K562 (cell line): ENCODE results near the gene CFAP58. TPM values are rescaled to one million over a fixed set of nuclear protein-coding genes. Genes with fewer than 3 reads are reported as not detected.

ENCODE experiments used
- ATAC-seq: fragments of 200-7000 bp; cut with Tn5 transposase; 3 replicates; pipeline ENCODE4 v1.9.1; 2020; ENCODE audit warnings: moderate library complexity
- BruUV-seq: library from RNA; stranded (reverse); fragments of 400-500 nt; replicated peaks from 2 replicates; lab custom pipeline; 2021; lab: Mats Ljungman, UMichigan
- CTCF ChIA-PET: fragments of 300-600 bp; formaldehyde crosslinking; extraction: SDS; loops from one replicate; lab custom pipeline; 2021; ENCODE audit warnings: low intra/inter-chr PET ratio; lab: Yijun Ruan, JAX
- POLR2A ChIA-PET: fragments of 300-600, 350-650 bp; sonication (Branson Sonifier 250); formaldehyde crosslinking; extraction: SDS; loops from one replicate; lab custom pipeline; 2021; ENCODE audit warnings: antibody characterized with exemption, inconsistent platforms; lab: Yijun Ruan, JAX
- DNase-seq, 4 experiments: peaks; one replicate each; pipeline versions ENCODE4 v3.0.0 to v3.0.0-alpha.2; 2011 to 2018; ENCODE audit warnings: low spot score in 3 of 4, mixed read lengths in 3 of 4; ENCODE audit errors: extremely low read depth in 1 of 4
- FAIRE-seq: peaks from 2 replicates; lab custom pipeline; 2011; peaks lifted over from hg19 to GRCh38; lab: Jason Lieb, UNC
- H2AFZ ChIP-seq: 2 replicates; pipeline ENCODE4 v1.6.0; 2011; ENCODE audit warnings: low read depth, low read length, control low read depth, inconsistent platforms
- H3K27ac ChIP-seq: fragments of 200-600 bp; 3 replicates; pipeline ENCODE4 v1.8.0; 2011; ENCODE audit warnings: low read depth, mild to moderate bottlenecking, control low read depth, inconsistent platforms, low read length, moderate library complexity, mixed read lengths; ENCODE audit errors: extremely low read depth
- H3K27me3 ChIP-seq, 2 experiments: fragments of 300-600 bp in 1 of 2; 2 replicates in 1 of 2; 3 replicates in 1 of 2; pipeline versions ENCODE4 v1.6.0 to v1.8.0; 2011; ENCODE audit warnings: inconsistent platforms in 2 of 2, low read length in 2 of 2, mild to moderate bottlenecking in 1 of 2, mixed read lengths in 1 of 2, moderate library complexity in 1 of 2; ENCODE audit not compliant: control insufficient read depth in 2 of 2, insufficient read depth in 2 of 2
- H3K36me3 ChIP-seq: fragments of 300-600 bp; 3 replicates; pipeline ENCODE4 v1.8.0; 2011; ENCODE audit warnings: mild to moderate bottlenecking, low read length, inconsistent platforms; ENCODE audit not compliant: control insufficient read depth, insufficient read depth
- H3K4me1 ChIP-seq, 2 experiments: fragments of 200-600 bp in 1 of 2; replicated peaks in 1 of 2; 2 replicates in 1 of 2; 3 replicates in 1 of 2; pipeline versions ENCODE4 v1.5.1 to v1.8.0; 2011; ENCODE audit warnings: inconsistent platforms in 2 of 2, low read length in 2 of 2, mild to moderate bottlenecking in 1 of 2, mixed read lengths in 1 of 2, moderate library complexity in 1 of 2; ENCODE audit not compliant: control insufficient read depth in 2 of 2, insufficient read depth in 2 of 2
- H3K4me2 ChIP-seq: 2 replicates; pipeline ENCODE4 v1.6.1; 2011; ENCODE audit warnings: low read length, control low read depth, inconsistent platforms, mixed read lengths; ENCODE audit not compliant: insufficient read depth
- H3K4me3 ChIP-seq: fragments of 200-600 bp; sonication (generic), shearing (Covaris generic); 2 replicates; pipeline ENCODE4 v1.5.1; 2016; ENCODE audit warnings: control low read depth, inconsistent platforms
- H3K79me2 ChIP-seq: fragments of 200-600 bp; 3 replicates; pipeline ENCODE4 v1.8.0; 2011; ENCODE audit warnings: low read length, inconsistent platforms; ENCODE audit not compliant: control insufficient read depth, insufficient read depth
- H3K9ac ChIP-seq, 2 experiments: 2 replicates each; pipeline versions ENCODE4 v1.6.0 to v1.6.1; 2011; ENCODE audit warnings: low read depth in 2 of 2, low read length in 2 of 2, control low read depth in 1 of 2, inconsistent platforms in 1 of 2, mild to moderate bottlenecking in 1 of 2, mixed read lengths in 1 of 2; ENCODE audit not compliant: insufficient read depth in 1 of 2
- H3K9me1 ChIP-seq: one replicate; pipeline ENCODE4 v1.6.0; 2011; ENCODE audit warnings: inconsistent platforms, mild to moderate bottlenecking, low read length, moderate library complexity; ENCODE audit not compliant: control insufficient read depth, insufficient read depth
- H3K9me3 ChIP-seq: replicated peaks from 2 replicates; pipeline ENCODE4 v1.5.1; 2011; ENCODE audit warnings: low read depth, low read length, inconsistent platforms; ENCODE audit not compliant: control insufficient read depth, insufficient read depth
- H4K20me1 ChIP-seq: replicated peaks from 2 replicates; pipeline ENCODE4 v1.6.1; 2011; ENCODE audit warnings: low read length, inconsistent platforms, mixed read lengths; ENCODE audit not compliant: control insufficient read depth, insufficient read depth
- CREBBP ChIP-seq: IDR thresholded peaks from one replicate; pipeline ENCODE4 v1.6.1; 2012; ENCODE audit warnings: low read depth, mild to moderate bottlenecking, control low read depth, inconsistent platforms, low read length
- HNRNPK ChIP-seq: fragments of 200-400 bp; formaldehyde crosslinking; IDR thresholded peaks from one replicate; pipeline ENCODE4 v1.6.1; 2018; ENCODE audit warnings: mild to moderate bottlenecking, low read depth, low read length; ENCODE audit not compliant: poor library complexity, severe bottlenecking
- POLR3G ChIP-seq: IDR thresholded peaks from 2 replicates; pipeline ENCODE4 v1.6.1; 2011; ENCODE audit not compliant: insufficient read length, insufficient replicate concordance; ENCODE audit errors: extremely low read depth
- RBBP5 ChIP-seq: fragments of 200-600 bp; sonication (generic); IDR thresholded peaks from 2 replicates; pipeline ENCODE4 v1.6.1; 2012; ENCODE audit warnings: borderline replicate concordance, mild to moderate bottlenecking, low read length, control low read depth, inconsistent platforms; ENCODE audit not compliant: insufficient read depth, poor library complexity, severe bottlenecking
- RFX1 ChIP-seq: fragments of 450-650 bp; IDR thresholded peaks from 2 replicates; pipeline ENCODE4 v1.6.1; 2016; ENCODE audit warnings: mild to moderate bottlenecking, moderate library complexity
- ZC3H4 ChIP-seq: sonication (generic); formaldehyde crosslinking; IDR thresholded peaks from 2 replicates; pipeline ENCODE4 v1.9.0; 2021; ENCODE audit warnings: missing genetic modification reagents, borderline replicate concordance
- ZNF408 ChIP-seq: fragments of 250-450 bp; sonication (Bioruptor Pico); IDR thresholded peaks from 2 replicates; pipeline ENCODE4 v1.4.0; 2020; ENCODE audit warnings: low read depth, mild to moderate bottlenecking, moderate library complexity
- whole genome bisulfite sequencing: fragments of 100-300 bp; shearing (Covaris generic); methylation state at CpG from one replicate; pipeline ENCODE4 v1.1.6; 2016; ENCODE audit warnings: low coverage, mixed read lengths; ENCODE audit not compliant: insufficient coverage; ENCODE audit errors: missing lambda C conversion rate; 5-methylcytosine and 5-hydroxymethylcytosine counted together
- in situ Hi-C: fragments of 300-500 bp; cut with MboI; formaldehyde crosslinking; loops from 4 replicates; pipeline ENCODE4 v1.15.0; 2018; ENCODE audit warnings: inconsistent platforms, mixed read lengths
- intact Hi-C: fragments of 100-400 bp; cut with micrococcal nuclease; formaldehyde crosslinking; loops from 2 replicates; pipeline ENCODE4 v1.14.2; 2022
- polyA plus RNA-seq, 8 experiments: library from polyadenylated mRNA; depleted of rRNA in 4 of 8; stranded (reverse) in 5 of 8; unstranded in 3 of 8; fragments of >200 nt; fragmentation: Nextera tagmentation in 2 of 8; fragmentation: Illumina TruSeq in 1 of 8; extraction: Ambion mirVana in 2 of 8; extraction: Trizol in 1 of 8; gene quantifications; 2 replicates each; pipeline versions ENCODE4 v1.2.1 to v1.2.3, GENCODE V29; 2011 to 2014; ENCODE audit warnings: inconsistent platforms in 1 of 8, missing spikeins in 1 of 8
- total RNA-seq, 7 experiments: library from RNA; depleted of rRNA in 6 of 7; stranded (reverse); fragments of >200 nt in 6 of 7; fragmentation: Illumina TruSeq in 2 of 7; extraction: Trizol in 2 of 7; gene quantifications; 2 replicates each; pipeline versions ENCODE4 v1.2.1 to v1.2.3, GENCODE V29; 2011 to 2021; ENCODE audit warnings: low replicate concordance in 1 of 7
- TF ChIP-seq, protein P1 (sequence below): fragments of 450-650 bp; formaldehyde crosslinking; IDR thresholded peaks from 2 replicates; pipeline ENCODE4 v1.4.0; 2020; ENCODE audit warnings: mild to moderate bottlenecking
- TF ChIP-seq, protein P2 (sequence below), 3 experiments: IDR thresholded peaks in 2 of 3; conservative IDR thresholded peaks in 1 of 3; 2 replicates each; pipeline ENCODE4 v1.5.1; 2011 to 2012; ENCODE audit warnings: low read length in 3 of 3, mild to moderate bottlenecking in 3 of 3, control low read depth in 2 of 3, improper control_type of control experiment in 1 of 3, inconsistent platforms in 1 of 3, low read depth in 1 of 3, mixed read lengths in 1 of 3, moderate library complexity in 1 of 3; ENCODE audit not compliant: insufficient read depth in 2 of 3

The CFAP58 gene
- total and polyA plus RNA-seq, 9 of the 15 experiments (the other 6 are each of a cell fraction or from before 2014, with no cell fraction given), result 0.08 to 2.0 (median 0.71) TPM

DNA sequence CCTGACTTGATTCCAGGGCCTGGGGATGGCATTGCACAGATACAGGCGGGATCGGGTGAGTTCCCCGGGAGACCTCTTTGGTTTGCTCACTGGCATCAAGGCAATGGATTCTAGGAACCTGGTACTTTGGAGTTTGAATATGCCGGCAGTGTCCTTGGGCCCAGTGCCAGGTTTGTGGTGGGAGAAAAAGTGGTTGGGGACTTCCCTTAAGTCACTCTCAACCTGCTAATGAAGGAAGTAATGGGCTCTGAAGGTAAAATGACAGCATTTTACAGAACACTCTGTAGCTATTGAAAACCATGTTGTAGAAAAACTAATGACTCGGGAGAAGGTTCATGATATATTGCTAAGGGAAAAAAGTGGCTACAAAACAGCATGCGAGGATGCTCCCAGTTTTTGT, 129.9 kb downstream of the CFAP58 start (continued):
- TF ChIP-seq, protein P1, sequence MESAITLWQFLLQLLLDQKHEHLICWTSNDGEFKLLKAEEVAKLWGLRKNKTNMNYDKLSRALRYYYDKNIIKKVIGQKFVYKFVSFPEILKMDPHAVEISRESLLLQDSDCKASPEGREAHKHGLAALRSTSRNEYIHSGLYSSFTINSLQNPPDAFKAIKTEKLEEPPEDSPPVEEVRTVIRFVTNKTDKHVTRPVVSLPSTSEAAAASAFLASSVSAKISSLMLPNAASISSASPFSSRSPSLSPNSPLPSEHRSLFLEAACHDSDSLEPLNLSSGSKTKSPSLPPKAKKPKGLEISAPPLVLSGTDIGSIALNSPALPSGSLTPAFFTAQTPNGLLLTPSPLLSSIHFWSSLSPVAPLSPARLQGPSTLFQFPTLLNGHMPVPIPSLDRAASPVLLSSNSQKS (CRISPR knock-in tag), result no peak
- no peak for TF ChIP-seq POLR3G
- no peak for TF ChIP-seq CREBBP
- TF ChIP-seq ZNF408, result no peak
- TF ChIP-seq ZC3H4 (CRISPR knock-in tag), result no peak

DNA sequence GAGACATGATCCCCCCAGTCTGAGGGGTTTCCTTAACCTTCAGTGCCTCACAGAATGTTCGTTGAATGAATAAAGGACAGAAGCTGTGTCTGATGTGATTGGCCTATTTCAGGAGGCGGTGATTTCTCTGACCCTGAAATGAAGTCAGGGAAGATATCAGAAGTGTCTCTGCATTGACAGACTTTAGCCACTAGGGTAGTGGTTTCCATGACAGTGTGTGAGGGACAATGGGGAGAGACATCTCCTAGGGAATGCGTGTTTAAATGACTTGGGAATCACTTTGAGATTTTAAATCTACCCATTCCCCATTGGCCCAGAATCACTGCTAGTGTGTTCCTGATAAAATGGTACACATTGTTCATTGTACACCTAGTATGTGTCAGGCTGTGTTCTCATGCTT, 132.0 kb downstream of the CFAP58 start:
- no peak overlapping the region for H3K27ac ChIP-seq
- H2AFZ ChIP-seq, result no peak overlapping the region
- POLR2A ChIA-PET, result no interaction called here
- no peaks in the 10 kb centered on the region; the same call in 1 of the 2 replicates for H4K20me1 ChIP-seq
- 0% methylated on average over 3 of the region's 3 CpGs for WGBS
- DNase-seq, result peak; percentile 2 to 22 (median 12)
- CTCF ChIA-PET, result no interaction called here
- no peak overlapping the region for H3K4me3 ChIP-seq
- TF ChIP-seq, protein P2, sequence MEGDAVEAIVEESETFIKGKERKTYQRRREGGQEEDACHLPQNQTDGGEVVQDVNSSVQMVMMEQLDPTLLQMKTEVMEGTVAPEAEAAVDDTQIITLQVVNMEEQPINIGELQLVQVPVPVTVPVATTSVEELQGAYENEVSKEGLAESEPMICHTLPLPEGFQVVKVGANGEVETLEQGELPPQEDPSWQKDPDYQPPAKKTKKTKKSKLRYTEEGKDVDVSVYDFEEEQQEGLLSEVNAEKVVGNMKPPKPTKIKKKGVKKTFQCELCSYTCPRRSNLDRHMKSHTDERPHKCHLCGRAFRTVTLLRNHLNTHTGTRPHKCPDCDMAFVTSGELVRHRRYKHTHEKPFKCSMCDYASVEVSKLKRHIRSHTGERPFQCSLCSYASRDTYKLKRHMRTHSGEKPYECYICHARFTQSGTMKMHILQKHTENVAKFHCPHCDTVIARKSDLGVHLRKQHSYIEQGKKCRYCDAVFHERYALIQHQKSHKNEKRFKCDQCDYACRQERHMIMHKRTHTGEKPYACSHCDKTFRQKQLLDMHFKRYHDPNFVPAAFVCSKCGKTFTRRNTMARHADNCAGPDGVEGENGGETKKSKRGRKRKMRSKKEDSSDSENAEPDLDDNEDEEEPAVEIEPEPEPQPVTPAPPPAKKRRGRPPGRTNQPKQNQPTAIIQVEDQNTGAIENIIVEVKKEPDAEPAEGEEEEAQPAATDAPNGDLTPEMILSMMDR (IDR thresholded peaks at IDR 0.05 in 2 of 3, conservative IDR thresholded peaks at IDR 0.05 in 1 of 3; ENCODE audit: insufficient read depth in 2 of 3, low read depth in 1 of 3, low read length in 3 of 3), result peak in 1 of 3 experiments; percentile 30; a peak in 1 of 6 replicates
- TF ChIP-seq HNRNPK (no peak), RFX1 (peak; percentile 26; the same call in 1 of the 2 replicates), RBBP5 (no peak)
- intact Hi-C loops, result no loop called here
- no peaks in the 10 kb centered on the region for H3K9me3 ChIP-seq
- H3K9me1 ChIP-seq, result no peaks in the 10 kb centered on the region
- H3K9ac ChIP-seq, result no peak overlapping the region
- ATAC-seq, result peak; percentile 75
- no peaks in the 10 kb centered on the region for H3K79me2 ChIP-seq
- no peaks in the 10 kb centered on the region for H3K4me1 ChIP-seq
- BruUV-seq, result no TSS peak
- no peak for FAIRE-seq
- in situ Hi-C loops, result no loop called here
- no peaks in the 10 kb centered on the region for H3K36me3 ChIP-seq
- no peak overlapping the region for H3K4me2 ChIP-seq
- H3K27me3 ChIP-seq, result no peaks in the 10 kb centered on the region; a peak in 1 of 5 replicates
